ENCODE data around the gene YARS1. TPM values are rescaled to one million over a fixed set of nuclear protein-coding genes. Genes with fewer than 3 reads are reported as not detected.

The YARS1 gene
- polyA plus RNA-seq, 1 donor (not counting 4 experiments of a cell fraction or from before 2014, with no cell fraction given) = 68.4 TPM

DNA sequence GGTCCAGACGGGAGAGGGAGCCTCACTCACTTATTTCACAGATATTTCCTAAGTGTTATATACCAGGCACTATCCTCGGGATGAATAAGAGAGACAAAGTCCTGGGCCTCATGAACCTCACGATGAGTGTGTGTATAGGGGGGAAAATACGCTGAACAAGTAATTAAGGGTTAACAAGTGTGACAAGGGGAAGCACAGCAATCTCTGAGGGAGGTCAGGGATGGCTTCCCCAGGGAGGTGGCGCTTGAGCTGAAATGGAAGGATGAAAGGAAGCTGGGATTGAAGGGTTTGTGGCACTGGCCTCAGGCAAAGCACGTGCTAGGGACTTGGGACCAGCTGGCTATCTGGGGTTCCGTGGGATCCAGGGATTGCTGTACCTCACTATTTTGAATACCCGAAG lies 68.2 kb downstream of the YARS1 start:
- Histone ChIP-seq H2AFZ (ENCODE audit: control insufficient read depth, low read length) (no peak overlapping the region), H4K20me1 (ENCODE audit: control insufficient read depth, extremely low read depth, insufficient read depth, low read length) (peaks cover 5% of the 10 kb centered on the region), H3K4me2 (ENCODE audit: control insufficient read depth, extremely low read depth, insufficient read depth, low read depth, low read length) (no peak overlapping the region), H3K9me1 (ENCODE audit: control insufficient read depth, extremely low read depth, insufficient read depth, low read length) (peaks cover 2% of the 10 kb centered on the region), H3K9ac (ENCODE audit: control insufficient read depth, extremely low read depth, insufficient read depth, low read length) (no peak overlapping the region), H3K36me3 (ENCODE audit: control insufficient read depth in 2 of 2, extremely low read depth in 1 of 2, insufficient read depth in 2 of 2, low read length in 2 of 2) (peaks cover 11 to 17% of the 10 kb centered on the region in 2 experiments), H3K79me2 (ENCODE audit: control insufficient read depth, insufficient read depth, low read length) (peaks cover 65% of the 10 kb centered on the region), H3K4me3 (ENCODE audit: control insufficient read depth in 2 of 3, extremely low read depth in 1 of 3, insufficient read depth in 2 of 3, low read depth in 1 of 3, low read length in 3 of 3) (no peak overlapping the region), H3K9me3 (ENCODE audit: control insufficient read depth, low read depth, low read length) (no peaks in the 10 kb centered on the region), H3K27ac (ENCODE audit: control insufficient read depth, insufficient read depth, low read length) (no peak overlapping the region), H3K4me1 (ENCODE audit: control insufficient read depth, extremely low read depth, insufficient read depth, low read length) (peaks cover 6% of the 10 kb centered on the region), H3K27me3 (ENCODE audit: control insufficient read depth, extremely low read depth, insufficient read depth, low read length) (no peaks in the 10 kb centered on the region)
- dilution Hi-C loops (cut with MboI; ENCODE audit: extremely low pct_ligation_motif_present, low sequenced_read_pairs) = no loop called here
- no peak for FAIRE-seq
- DNase-seq (ENCODE audit: low read depth, low spot score) = no peak
- TF ChIP-seq EZH2 (IDR thresholded peaks at IDR 0.05; ENCODE audit: low read length) = no peak
- TF ChIP-seq, protein P1, sequence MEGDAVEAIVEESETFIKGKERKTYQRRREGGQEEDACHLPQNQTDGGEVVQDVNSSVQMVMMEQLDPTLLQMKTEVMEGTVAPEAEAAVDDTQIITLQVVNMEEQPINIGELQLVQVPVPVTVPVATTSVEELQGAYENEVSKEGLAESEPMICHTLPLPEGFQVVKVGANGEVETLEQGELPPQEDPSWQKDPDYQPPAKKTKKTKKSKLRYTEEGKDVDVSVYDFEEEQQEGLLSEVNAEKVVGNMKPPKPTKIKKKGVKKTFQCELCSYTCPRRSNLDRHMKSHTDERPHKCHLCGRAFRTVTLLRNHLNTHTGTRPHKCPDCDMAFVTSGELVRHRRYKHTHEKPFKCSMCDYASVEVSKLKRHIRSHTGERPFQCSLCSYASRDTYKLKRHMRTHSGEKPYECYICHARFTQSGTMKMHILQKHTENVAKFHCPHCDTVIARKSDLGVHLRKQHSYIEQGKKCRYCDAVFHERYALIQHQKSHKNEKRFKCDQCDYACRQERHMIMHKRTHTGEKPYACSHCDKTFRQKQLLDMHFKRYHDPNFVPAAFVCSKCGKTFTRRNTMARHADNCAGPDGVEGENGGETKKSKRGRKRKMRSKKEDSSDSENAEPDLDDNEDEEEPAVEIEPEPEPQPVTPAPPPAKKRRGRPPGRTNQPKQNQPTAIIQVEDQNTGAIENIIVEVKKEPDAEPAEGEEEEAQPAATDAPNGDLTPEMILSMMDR (optimal IDR thresholded peaks at IDR 0.05 in 1 of 3, IDR thresholded peaks at IDR 0.05 in 1 of 3, conservative IDR thresholded peaks at IDR 0.05 in 1 of 3; ENCODE audit: extremely low read depth in 1 of 3, insufficient read depth in 2 of 3, low read length in 3 of 3) = no peak

DNA sequence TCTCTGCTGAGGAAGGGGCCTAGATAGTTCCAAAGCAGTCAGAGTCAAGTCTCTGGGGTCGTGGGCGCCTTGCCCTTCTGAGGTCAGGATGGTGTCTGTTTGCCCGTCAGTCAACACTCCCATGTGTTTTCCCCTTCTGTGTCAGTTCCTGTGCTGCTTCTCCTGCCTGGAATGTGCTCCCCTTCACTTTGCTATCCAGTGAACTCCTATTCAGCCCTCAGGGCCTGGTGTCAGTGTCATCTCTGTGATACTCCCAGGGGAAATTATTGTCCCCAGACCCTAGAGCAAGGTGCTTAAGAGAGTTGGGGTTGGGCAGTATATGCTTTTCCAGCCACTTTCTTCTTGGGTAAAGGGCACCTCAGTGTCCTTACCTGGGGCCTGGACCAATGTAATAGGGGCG lies 68.8 kb downstream of the YARS1 start:
- TF ChIP-seq, protein P1 (optimal IDR thresholded peaks at IDR 0.05 in 1 of 3, IDR thresholded peaks at IDR 0.05 in 1 of 3, conservative IDR thresholded peaks at IDR 0.05 in 1 of 3; ENCODE audit: extremely low read depth in 1 of 3, insufficient read depth in 2 of 3, low read length in 3 of 3) = no peak
- no peak for TF ChIP-seq EZH2 (IDR thresholded peaks at IDR 0.05; ENCODE audit: low read length)
- FAIRE-seq = no peak
- H3K9ac ChIP-seq (ENCODE audit: control insufficient read depth, extremely low read depth, insufficient read depth, low read length) = no peak overlapping the region

More for the DNA sequence above, 68.8 kb downstream of the YARS1 start:
- no peaks in the 10 kb centered on the region for H3K9me3 ChIP-seq (ENCODE audit: control insufficient read depth, low read depth, low read length)
- peaks cover 71% of the 10 kb centered on the region for H3K79me2 ChIP-seq (ENCODE audit: control insufficient read depth, insufficient read depth, low read length)
- H4K20me1 ChIP-seq (ENCODE audit: control insufficient read depth, extremely low read depth, insufficient read depth, low read length) = peaks cover 5% of the 10 kb centered on the region
- H3K9me1 ChIP-seq (ENCODE audit: control insufficient read depth, extremely low read depth, insufficient read depth, low read length) = peaks cover 2% of the 10 kb centered on the region
- H3K27me3 ChIP-seq (ENCODE audit: control insufficient read depth, extremely low read depth, insufficient read depth, low read length) = no peaks in the 10 kb centered on the region
- dilution Hi-C loops (cut with MboI; ENCODE audit: extremely low pct_ligation_motif_present, low sequenced_read_pairs) = no loop called here
- H2AFZ ChIP-seq (ENCODE audit: control insufficient read depth, low read length) = no peak overlapping the region
- no peak overlapping the region for H3K27ac ChIP-seq (ENCODE audit: control insufficient read depth, insufficient read depth, low read length)
- no peak overlapping the region for H3K4me2 ChIP-seq (ENCODE audit: control insufficient read depth, extremely low read depth, insufficient read depth, low read depth, low read length)
- H3K36me3 ChIP-seq (ENCODE audit: control insufficient read depth in 2 of 2, extremely low read depth in 1 of 2, insufficient read depth in 2 of 2, low read length in 2 of 2) = peaks cover 11 to 17% of the 10 kb centered on the region in 2 experiments
- no peak overlapping the region for H3K4me3 ChIP-seq (ENCODE audit: control insufficient read depth in 2 of 3, extremely low read depth in 1 of 3, insufficient read depth in 2 of 3, low read depth in 1 of 3, low read length in 3 of 3)
- no peak for DNase-seq (ENCODE audit: low read depth, low spot score)
- H3K4me1 ChIP-seq (ENCODE audit: control insufficient read depth, extremely low read depth, insufficient read depth, low read length) = peaks cover 9% of the 10 kb centered on the region
